Measurements from ENCODE around the gene MRM2. TPM values are rescaled to one million over a fixed set of nuclear protein-coding genes. Genes with fewer than 3 reads are reported as not detected.
A peak's percentile ranks its signal among the peaks of the same experiment; 100 is the strongest.

MRM2 gene
- total RNA-seq, 1 experiment from 2014 or later = 49.9 TPM

DNA sequence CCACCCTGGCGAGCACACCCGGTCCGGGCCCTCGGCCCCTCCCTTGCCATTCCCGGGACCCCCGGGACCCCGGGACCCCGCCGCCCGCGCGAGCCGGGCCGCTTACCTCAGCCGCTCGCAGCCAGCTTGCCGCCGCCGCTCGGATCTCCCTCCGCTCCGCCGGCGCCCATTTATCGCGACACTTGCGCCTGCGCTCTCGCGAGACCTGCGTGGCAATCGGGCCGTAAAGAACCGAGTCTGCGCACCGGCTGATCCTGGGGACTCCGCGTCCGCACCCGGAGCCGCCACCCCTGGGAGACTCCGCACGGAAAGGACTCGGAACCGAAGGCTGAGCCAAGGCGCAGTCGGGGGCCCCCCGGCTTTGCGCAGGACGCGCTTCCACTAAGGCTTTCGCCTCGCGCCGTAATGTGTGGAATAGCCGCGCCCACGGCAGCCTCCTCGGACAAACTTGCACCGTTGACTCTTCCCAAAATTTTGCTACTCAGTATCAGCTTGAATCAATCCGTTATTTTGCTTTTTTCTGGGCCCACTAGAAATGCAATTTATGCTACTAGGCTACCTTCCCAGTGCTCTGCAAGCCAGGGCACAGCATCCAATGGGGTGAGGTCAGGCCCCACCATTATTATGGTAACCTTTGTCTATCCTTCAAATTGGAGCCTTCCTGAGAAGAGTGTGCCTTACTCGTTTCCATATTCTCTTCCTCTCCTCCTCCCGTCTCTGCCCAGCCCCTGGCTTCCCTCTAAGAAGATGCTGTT lies 9.1 kb downstream of the MRM2 start, which contains the start of gene MAD1L1:
Gene MAD1L1, minus strand, starts transcription at position 180 of the 755 bp plus-strand sequence. CDS start 2,812 bp downstream, outside the sequence.
- H3K36me3 ChIP-seq (ENCODE audit: control insufficient read depth, insufficient read depth, low read length) = peaks cover 16% of the 10 kb centered on the region
- in situ Hi-C loops (cut with HindIII; ENCODE audit: low pct_unique_long_range_greater_than_20kb, low sequenced_read_pairs) = no loop called here
- CTCF ChIA-PET = interaction anchor here (0.7 kb wide), 1 partner anchor 126 kb away, joined by 3 read pairs; no protein-coding TSS in a partner anchor
- ATAC-seq = peak; percentile 95
- H3K27me3 ChIP-seq (ENCODE audit: control insufficient read depth, insufficient read depth, low read length) = no peaks in the 10 kb centered on the region
- DNase-seq (ENCODE audit: low read depth, low spot score) = peak; percentile 56
- BruUV-seq (replicated peaks) = no TSS peak
- H3K9me3 ChIP-seq (ENCODE audit: control insufficient read depth, insufficient read depth, low read depth, low read length) = no peaks in the 10 kb centered on the region
- POLR2A ChIA-PET = interaction anchor here (0.6 kb wide), 1 partner anchor 829 kb away, joined by 7 read pairs; no protein-coding TSS in a partner anchor
- peaks cover 11% of the 10 kb centered on the region; the same call in 1 of the 2 replicates for H3K4me1 ChIP-seq (ENCODE audit: control insufficient read depth, insufficient read depth, low read length)
- H3K27ac ChIP-seq (ENCODE audit: low read length) = peak within 1 kb of the TSS; percentile 89
- TF ChIP-seq, protein P1, sequence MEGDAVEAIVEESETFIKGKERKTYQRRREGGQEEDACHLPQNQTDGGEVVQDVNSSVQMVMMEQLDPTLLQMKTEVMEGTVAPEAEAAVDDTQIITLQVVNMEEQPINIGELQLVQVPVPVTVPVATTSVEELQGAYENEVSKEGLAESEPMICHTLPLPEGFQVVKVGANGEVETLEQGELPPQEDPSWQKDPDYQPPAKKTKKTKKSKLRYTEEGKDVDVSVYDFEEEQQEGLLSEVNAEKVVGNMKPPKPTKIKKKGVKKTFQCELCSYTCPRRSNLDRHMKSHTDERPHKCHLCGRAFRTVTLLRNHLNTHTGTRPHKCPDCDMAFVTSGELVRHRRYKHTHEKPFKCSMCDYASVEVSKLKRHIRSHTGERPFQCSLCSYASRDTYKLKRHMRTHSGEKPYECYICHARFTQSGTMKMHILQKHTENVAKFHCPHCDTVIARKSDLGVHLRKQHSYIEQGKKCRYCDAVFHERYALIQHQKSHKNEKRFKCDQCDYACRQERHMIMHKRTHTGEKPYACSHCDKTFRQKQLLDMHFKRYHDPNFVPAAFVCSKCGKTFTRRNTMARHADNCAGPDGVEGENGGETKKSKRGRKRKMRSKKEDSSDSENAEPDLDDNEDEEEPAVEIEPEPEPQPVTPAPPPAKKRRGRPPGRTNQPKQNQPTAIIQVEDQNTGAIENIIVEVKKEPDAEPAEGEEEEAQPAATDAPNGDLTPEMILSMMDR (IDR thresholded peaks at IDR 0.05) = no peak
- 0 out of 2 replicates have a peak, but pooled peaks have one; percentile 47 for TF ChIP-seq TCF7L2 (IDR thresholded peaks at IDR 0.05; ENCODE audit: low read depth, low read length)
- TF ChIP-seq, protein P2, sequence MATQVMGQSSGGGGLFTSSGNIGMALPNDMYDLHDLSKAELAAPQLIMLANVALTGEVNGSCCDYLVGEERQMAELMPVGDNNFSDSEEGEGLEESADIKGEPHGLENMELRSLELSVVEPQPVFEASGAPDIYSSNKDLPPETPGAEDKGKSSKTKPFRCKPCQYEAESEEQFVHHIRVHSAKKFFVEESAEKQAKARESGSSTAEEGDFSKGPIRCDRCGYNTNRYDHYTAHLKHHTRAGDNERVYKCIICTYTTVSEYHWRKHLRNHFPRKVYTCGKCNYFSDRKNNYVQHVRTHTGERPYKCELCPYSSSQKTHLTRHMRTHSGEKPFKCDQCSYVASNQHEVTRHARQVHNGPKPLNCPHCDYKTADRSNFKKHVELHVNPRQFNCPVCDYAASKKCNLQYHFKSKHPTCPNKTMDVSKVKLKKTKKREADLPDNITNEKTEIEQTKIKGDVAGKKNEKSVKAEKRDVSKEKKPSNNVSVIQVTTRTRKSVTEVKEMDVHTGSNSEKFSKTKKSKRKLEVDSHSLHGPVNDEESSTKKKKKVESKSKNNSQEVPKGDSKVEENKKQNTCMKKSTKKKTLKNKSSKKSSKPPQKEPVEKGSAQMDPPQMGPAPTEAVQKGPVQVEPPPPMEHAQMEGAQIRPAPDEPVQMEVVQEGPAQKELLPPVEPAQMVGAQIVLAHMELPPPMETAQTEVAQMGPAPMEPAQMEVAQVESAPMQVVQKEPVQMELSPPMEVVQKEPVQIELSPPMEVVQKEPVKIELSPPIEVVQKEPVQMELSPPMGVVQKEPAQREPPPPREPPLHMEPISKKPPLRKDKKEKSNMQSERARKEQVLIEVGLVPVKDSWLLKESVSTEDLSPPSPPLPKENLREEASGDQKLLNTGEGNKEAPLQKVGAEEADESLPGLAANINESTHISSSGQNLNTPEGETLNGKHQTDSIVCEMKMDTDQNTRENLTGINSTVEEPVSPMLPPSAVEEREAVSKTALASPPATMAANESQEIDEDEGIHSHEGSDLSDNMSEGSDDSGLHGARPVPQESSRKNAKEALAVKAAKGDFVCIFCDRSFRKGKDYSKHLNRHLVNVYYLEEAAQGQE (IDR thresholded peaks at IDR 0.05; ENCODE audit: insufficient read depth in 1 of 2, low read depth in 2 of 2, low read length in 1 of 2) = no peak
- peak; percentile 96 for TF ChIP-seq SIN3A (IDR thresholded peaks at IDR 0.05; ENCODE audit: borderline replicate concordance, insufficient read depth, low read depth, low read length)
- TF ChIP-seq POLR2AphosphoS5 (IDR thresholded peaks at IDR 0.05; ENCODE audit: low read depth, low read length) = peak; percentile 86
- intact Hi-C loops (cut with micrococcal nuclease; ENCODE audit: unreplicated experiment) = no loop called here
- peak within 1 kb of the TSS; percentile 78 to 81 for H3K4me3 ChIP-seq (ENCODE audit: low read depth in 2 of 2, low read length in 2 of 2)

DNA sequence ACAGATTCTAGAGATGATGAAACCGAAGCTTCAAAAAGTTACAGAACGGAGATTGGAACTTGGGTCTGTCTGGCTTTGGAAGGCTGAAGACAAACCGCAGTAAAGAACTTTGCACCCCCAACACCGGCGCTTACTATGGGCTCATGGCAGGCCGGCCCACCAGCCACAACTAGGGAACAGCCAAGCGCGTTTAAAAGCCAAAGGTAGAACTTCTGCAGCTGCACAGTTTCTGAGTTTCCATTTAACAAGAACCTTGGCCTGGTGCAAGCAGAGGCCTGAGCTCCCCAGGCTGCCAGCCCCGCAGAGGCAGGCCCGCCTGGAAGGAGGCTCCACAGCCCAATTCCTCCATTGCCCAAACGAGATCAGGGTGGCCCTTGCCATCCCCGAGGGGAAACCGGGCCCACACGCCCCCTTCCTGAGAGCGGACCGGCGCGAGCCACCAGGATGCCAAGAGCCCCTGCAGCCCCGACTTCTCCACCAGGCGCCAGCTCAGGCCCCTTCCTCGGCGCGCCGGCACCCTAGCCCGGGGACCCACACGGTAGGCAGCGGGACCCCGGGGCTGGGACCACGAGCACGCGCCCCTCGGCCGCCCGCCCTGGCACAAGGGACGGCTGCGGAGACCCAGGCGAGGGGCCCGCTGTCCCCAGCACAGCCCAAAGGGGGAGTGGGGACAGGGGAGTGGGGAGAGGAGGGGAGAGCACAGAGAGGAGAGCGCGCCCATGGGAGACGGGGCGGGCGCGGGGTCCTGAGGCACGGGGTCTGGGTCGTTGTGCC lies 9.8 kb downstream of the MRM2 start:
- peaks cover 11% of the 10 kb centered on the region; the same call in 1 of the 2 replicates for H3K4me1 ChIP-seq (ENCODE audit: control insufficient read depth, insufficient read depth, low read length)
- in situ Hi-C loops (cut with HindIII; ENCODE audit: low pct_unique_long_range_greater_than_20kb, low sequenced_read_pairs) = no loop called here
- H3K27me3 ChIP-seq (ENCODE audit: control insufficient read depth, insufficient read depth, low read length) = no peaks in the 10 kb centered on the region
- peak; percentile 61 for ATAC-seq
- BruUV-seq (replicated peaks) = no TSS peak
- intact Hi-C loops (cut with micrococcal nuclease; ENCODE audit: unreplicated experiment) = no loop called here
- peak overlapping the region; percentile 78 to 81 for H3K4me3 ChIP-seq (ENCODE audit: low read depth in 2 of 2, low read length in 2 of 2)
- POLR2A ChIA-PET = interaction anchor here (0.6 kb wide), 1 partner anchor 828 kb away, joined by 7 read pairs; no protein-coding TSS in a partner anchor
- H3K36me3 ChIP-seq (ENCODE audit: control insufficient read depth, insufficient read depth, low read length) = peaks cover 14% of the 10 kb centered on the region
- DNase-seq (ENCODE audit: low read depth, low spot score) = no peak
- CTCF ChIA-PET = interaction anchor here (0.7 kb wide), 1 partner anchor 126 kb away, joined by 3 read pairs; no protein-coding TSS in a partner anchor
- TF ChIP-seq SIN3A (IDR thresholded peaks at IDR 0.05; ENCODE audit: borderline replicate concordance, insufficient read depth, low read depth, low read length) = no peak
- no peak for TF ChIP-seq POLR2AphosphoS5 (IDR thresholded peaks at IDR 0.05; ENCODE audit: low read depth, low read length)
- no peak for TF ChIP-seq TCF7L2 (IDR thresholded peaks at IDR 0.05; ENCODE audit: low read depth, low read length)
- TF ChIP-seq, protein P2 (IDR thresholded peaks at IDR 0.05; ENCODE audit: insufficient read depth in 1 of 2, low read depth in 2 of 2, low read length in 1 of 2) = no peak
- TF ChIP-seq, protein P1 (IDR thresholded peaks at IDR 0.05) = no peak
- H3K27ac ChIP-seq (ENCODE audit: low read length) = peak overlapping the region; percentile 89
- H3K9me3 ChIP-seq (ENCODE audit: control insufficient read depth, insufficient read depth, low read depth, low read length) = no peaks in the 10 kb centered on the region
